LNCAP (cell line): ENCODE results near the gene C5orf15.

Experiments
- CTCF ChIP-seq: fragments of 450-650 bp; IDR thresholded peaks from 2 replicates; pipeline ENCODE4 v1.5.1; 2017; ENCODE audit warnings: mild to moderate bottlenecking

Gene C5orf15

DNA sequence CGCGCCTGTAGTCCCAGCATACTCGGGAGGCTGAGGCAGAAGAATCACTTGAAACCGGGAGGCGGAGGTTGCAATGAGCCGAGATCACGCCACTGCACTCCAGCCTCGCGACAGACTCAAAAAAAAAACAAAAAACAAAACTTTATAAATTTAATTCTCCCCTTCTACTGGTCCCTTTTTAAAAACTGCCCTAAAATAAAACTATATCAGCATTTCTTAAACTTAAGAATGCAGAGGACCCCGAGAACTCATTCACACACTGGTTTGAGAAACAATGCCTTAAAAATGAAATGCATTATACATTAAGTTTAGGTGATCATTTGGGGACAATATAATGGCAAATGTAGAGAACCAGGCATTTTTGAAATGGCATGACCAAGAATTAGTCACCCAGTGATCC is 2.3 kb downstream of the C5orf15 start:
- no peak for TF ChIP-seq CTCF

DNA sequence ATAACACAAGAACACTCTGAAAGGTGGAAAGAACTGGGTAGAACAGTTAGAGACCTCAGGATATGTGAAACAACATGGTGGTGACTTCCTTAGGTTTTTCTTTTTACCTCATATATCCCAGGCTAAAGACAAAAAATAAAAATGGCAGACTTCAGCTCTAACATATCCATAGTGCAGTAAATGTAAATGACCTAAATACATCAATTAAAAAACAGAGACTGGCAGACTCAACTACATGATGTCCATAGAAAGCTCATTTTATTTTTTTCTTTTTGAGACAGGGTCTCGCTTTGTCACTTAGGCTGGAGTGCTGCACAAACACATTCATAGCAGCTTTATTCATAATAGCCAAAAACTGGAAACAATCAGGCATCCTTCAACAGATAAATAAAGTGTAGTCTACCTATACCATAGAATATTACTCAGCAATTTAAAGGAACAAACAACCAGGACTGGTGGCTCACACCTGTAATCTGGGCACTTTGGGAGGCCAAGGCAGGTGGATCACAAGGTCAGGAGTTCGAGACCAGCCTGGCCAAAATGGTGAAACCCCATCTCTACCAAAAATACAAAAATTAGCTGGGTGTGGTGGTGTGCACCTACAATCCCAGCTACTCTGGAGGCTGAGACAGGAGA is 4.8 kb downstream of the C5orf15 start:
- TF ChIP-seq CTCF: no peak

DNA sequence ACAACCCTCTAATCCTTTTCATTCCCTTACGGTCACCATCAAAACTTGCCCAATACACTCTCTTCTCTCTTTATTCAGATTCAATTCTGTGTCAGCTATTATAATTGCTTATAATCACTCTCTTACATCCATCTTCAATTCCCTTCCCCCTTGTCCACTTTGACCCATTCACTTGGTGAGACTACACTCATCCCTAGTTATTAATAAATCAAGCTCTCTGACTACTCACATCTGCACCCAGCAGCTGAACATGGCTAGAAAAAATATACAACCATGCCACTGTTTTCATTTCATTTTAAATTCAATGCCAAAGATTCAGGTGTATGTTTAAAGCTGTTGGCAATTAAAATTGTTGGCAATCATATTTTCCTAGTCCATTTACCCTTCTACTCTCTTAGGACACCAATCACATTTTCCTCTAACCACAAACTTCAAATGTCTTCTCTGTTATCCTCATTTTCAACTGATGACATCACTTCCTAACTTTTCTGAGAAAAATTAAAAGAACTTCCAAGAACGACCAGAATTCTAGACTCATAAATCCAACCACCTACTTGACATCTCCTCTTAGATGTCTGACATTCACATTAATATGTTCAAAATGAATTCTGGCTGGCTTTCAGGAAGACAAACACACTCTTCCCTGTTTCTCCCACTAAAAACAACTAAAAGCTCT is 5.5 kb downstream of the C5orf15 start:
- TF ChIP-seq CTCF: no peak

- no peak for TF ChIP-seq CTCF
Observed at GRCh38 chr5:133962131-133962530, 6.3 kb downstream of the C5orf15 start.

- no peak for TF ChIP-seq CTCF
Observed at GRCh38 chr5:133959643-133960042, 8.8 kb downstream of the C5orf15 start.

GRCh38 chr5:133957591-133957990 is 10.8 kb downstream of the C5orf15 start:
- no peak for TF ChIP-seq CTCF

DNA sequence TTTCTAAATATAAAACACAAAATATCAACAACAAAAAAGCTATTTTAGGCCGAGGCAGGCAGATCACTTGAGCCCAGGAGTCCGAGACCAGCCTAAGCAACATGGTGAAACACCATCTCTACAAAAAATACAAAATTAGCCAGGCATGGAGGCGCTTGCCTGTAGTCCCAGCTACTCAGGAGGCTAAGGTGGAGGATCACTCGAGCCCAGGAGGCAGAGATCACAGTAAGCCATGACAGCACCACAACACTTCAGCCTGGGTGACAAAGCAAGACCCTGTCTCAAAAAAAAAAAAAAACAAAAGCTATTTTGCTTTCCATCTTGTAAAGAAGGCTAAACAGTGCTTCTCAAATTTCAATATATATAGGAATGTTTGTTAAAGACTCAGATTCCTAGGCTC is 11.3 kb downstream of the C5orf15 start:
- no peak for TF ChIP-seq CTCF
